H54 (cell line): Measurements from ENCODE around the gene AMDHD2.

ENCODE experiments used
- DNase-seq: peaks from one replicate; pipeline ENCODE4 v3.0.0; 2011; ENCODE audit warnings: low spot score, mixed read lengths; ENCODE audit not compliant: insufficient read length
- FAIRE-seq: peaks from 3 replicates; lab custom pipeline; 2011; peaks lifted over from hg19 to GRCh38; lab: Jason Lieb, UNC
- POLR2A ChIP-seq: IDR thresholded peaks from 2 replicates; pipeline ENCODE4 v1.6.1; 2011; ENCODE audit warnings: low read depth, mild to moderate bottlenecking, low read length

AMDHD2 gene, protein sequence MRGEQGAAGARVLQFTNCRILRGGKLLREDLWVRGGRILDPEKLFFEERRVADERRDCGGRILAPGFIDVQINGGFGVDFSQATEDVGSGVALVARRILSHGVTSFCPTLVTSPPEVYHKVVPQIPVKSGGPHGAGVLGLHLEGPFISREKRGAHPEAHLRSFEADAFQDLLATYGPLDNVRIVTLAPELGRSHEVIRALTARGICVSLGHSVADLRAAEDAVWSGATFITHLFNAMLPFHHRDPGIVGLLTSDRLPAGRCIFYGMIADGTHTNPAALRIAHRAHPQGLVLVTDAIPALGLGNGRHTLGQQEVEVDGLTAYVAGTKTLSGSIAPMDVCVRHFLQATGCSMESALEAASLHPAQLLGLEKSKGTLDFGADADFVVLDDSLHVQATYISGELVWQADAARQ

DNA sequence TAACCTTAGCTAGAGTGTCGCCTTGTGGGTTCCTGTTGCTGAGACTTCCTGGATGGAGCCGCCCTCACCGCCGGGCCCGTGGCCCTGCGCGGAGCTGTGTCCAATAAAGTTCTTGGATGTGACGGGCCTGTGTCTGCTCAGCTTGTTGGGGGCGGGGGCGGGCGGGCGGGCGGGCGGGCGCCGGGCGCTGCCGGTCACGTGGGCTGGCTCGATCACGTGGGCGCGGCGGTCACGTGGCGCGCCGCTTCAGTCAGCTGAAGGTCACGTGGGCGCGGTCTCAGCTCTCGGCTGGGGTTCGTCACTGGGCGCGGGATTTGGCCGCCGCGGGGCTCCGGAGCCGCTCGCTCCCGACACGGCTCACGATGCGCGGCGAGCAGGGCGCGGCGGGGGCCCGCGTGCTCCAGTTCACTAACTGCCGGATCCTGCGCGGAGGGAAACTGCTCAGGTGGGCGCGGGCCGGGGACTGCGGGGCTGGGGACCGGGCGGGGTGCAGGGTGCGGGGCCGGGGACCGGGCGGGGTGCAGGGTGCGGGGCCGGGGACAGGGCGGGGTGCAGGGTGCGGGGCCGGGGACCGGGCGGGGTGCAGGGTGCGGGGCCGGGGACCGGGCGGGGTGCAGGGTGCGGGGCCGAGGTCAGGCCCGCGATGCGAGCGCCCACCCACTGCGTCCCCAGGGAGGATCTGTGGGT is at the start of gene AMDHD2:
Gene AMDHD2 (plus strand): TSS at position 275 of the 687 bp plus-strand sequence. CDS start 88 bp downstream, at position 363.
- DNase-seq (peak; percentile 96), FAIRE-seq (no peak)
- TF ChIP-seq POLR2A = peak; percentile 25; the same call in 1 of the 2 replicates

DNA sequence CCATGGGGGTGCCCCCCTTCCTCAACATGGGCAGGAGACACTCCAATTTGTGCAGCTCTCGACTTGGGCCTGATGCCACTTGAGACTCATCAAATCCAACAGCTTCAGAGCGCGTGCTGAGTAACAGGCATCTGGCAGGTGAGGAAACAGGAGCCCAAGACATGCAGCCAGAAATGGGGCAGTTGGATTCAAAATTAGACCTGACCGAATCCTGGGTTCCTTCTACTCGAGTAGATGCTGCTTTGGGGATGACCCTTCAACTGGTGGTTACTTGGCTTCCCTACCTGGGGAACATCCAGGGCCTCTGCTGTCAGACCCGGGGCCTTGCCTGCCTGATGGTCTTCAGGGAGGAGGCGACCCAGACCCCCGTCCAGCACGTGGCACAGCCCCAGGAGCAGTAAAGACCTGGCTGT is 49.6 kb upstream of the AMDHD2 start:
- no peak for TF ChIP-seq POLR2A
- FAIRE-seq (no peak), DNase-seq (no peak)

DNA sequence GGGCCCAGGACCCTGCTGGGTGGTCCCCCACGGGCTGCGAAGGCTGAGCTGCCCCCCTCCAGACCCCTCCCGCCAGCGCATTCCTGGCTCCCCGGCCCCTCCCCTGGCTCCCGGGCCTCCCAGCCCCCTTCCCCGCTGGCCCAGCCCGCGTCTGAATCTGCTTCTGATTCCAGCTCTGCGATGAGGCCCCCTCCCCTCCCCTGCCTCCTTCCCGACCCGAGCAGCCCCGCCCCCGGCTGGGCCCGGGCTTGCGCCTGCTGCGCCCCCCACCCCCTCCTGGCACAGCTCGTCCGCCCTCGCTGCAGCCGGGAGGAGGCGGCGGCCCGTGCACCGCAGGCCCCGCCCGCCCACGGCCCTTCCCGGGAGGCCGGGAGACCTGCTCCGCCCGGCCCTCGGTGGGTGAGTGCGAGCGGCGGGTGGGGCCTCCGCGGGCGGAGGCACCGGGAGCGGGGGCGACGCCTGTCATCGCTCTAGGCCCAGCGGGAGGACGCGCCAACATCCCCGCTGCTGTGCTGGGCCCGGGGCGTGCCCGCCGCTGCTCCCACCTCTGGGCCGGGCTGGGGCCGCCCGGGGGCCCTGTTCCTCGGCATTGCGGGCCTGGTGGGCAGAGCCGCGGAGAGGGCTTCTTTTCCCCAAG is 49.0 kb upstream of the AMDHD2 start, which contains the start of gene NTN3:
Gene NTN3 (plus strand): TSS at position 282 of the 637 bp plus-strand sequence. CDS start 405 bp downstream, outside the sequence.
- DNase-seq (no peak), FAIRE-seq (no peak)
- TF ChIP-seq POLR2A = no peak

DNA sequence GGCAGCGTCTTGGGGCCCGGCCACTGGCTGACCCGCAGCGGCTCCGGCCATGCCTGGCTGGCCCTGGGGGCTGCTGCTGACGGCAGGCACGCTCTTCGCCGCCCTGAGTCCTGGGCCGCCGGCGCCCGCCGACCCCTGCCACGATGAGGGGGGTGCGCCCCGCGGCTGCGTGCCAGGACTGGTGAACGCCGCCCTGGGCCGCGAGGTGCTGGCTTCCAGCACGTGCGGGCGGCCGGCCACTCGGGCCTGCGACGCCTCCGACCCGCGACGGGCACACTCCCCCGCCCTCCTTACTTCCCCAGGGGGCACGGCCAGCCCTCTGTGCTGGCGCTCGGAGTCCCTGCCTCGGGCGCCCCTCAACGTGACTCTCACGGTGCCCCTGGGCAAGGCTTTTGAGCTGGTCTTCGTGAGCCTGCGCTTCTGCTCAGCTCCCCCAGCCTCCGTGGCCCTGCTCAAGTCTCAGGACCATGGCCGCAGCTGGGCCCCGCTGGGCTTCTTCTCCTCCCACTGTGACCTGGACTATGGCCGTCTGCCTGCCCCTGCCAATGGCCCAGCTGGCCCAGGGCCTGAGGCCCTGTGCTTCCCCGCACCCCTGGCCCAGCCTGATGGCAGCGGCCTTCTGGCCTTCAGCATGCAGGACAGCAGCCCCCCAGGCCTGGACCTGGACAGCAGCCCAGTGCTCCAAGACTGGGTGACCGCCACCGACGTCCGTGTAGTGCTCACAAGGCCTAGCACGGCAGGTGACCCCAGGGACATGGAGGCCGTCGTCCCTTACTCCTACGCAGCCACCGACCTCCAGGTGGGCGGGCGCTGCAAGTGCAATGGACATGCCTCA is 48.3 kb upstream of the AMDHD2 start:
- DNase-seq = no peak
- no peak for FAIRE-seq
- TF ChIP-seq POLR2A = no peak

DNA sequence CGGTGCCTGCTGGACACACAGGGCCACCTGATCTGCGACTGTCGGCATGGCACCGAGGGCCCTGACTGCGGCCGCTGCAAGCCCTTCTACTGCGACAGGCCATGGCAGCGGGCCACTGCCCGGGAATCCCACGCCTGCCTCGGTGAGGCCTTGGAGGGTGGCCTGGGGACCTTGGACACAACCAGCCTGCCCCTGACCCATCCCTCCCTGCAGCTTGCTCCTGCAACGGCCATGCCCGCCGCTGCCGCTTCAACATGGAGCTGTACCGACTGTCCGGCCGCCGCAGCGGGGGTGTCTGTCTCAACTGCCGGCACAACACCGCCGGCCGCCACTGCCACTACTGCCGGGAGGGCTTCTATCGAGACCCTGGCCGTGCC is 47.7 kb upstream of the AMDHD2 start:
- no peak for FAIRE-seq
- DNase-seq = no peak
- TF ChIP-seq POLR2A = no peak

DNA sequence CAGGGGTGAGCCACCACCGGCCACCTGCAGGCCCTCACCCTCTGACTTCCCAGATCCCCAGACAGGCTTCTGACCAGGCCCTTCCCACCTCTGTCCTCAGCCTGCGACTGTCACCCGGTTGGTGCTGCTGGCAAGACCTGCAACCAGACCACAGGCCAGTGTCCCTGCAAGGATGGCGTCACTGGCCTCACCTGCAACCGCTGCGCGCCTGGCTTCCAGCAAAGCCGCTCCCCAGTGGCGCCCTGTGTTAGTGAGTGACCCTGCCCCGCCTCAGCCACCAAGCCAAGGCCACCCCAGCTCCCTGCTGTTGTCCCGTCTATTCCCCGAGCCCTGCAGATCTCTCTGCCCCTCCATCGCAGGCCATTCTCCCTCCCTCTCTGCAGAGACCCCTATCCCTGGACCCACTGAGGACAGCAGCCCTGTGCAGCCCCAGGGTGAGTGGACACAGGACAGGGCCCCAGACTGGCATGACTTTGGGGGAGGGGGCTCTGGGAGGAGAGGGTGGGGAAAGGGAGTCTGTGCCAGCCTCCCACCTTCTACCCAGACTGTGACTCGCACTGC is 47.2 kb upstream of the AMDHD2 start:
- TF ChIP-seq POLR2A = no peak
- no peak for FAIRE-seq
- no peak for DNase-seq

DNA sequence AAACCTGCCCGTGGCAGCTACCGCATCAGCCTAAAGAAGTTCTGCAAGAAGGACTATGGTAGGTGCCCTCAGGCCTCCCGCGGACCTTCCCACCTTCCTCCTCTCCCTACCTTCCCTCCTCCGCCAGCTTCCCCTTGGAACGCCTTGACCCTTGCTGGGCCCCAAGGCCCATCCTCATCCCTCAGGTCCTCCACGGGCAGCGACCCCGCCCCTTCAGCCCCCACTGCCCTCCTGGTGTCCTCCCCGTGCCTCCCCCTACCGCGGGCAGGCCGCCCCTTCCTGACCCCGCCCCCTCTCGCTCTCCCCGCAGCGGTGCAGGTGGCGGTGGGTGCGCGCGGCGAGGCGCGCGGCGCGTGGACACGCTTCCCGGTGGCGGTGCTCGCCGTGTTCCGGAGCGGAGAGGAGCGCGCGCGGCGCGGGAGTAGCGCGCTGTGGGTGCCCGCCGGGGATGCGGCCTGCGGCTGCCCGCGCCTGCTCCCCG is 46.7 kb upstream of the AMDHD2 start:
- FAIRE-seq = no peak
- no peak for DNase-seq
- TF ChIP-seq POLR2A = 0 out of 2 replicates have a peak, but pooled peaks have one; percentile 16

DNA sequence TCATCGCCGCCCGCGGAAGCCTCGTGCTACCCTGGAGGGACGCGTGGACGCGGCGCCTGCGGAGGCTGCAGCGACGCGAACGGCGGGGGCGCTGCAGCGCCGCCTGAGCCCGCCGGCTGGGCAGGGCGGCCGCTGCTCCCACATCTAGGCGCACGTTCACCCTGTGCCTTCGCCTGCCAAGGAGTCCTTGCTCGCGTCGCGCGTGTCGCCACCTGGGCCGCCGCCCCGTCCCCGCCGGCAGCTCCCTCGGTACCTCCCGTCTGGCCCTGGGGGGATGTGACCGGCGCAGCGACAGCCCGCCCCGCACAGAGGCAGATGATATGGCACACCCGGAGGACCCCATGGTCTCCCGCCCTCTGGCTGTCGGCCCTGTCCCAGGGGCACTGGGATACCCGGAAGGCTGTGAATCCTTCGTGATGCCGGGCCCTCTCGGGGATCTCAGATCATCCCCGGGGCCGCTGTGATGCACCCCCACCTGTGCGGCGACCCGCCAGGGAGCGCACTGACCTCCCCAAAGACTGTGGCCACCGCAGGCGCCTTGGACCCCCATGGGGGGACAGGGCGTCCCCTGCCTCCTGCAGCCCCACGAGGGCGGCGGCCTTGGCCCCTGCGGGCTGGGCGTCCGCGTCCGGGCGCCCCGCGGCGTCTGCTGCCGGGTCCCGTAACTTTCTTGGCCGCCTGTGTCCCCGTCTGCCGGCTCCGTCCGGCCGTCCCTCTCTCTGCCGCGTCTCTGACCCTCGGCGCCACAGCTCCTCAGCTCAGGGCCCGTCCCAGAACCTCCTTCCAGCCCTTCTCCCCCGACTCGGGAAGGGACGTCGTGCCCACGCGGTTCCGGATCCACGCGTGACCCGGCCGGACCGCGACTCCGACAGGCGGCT is 45.9 kb upstream of the AMDHD2 start:
- TF ChIP-seq POLR2A = peak; percentile 40
- DNase-seq = peak; percentile 81
- FAIRE-seq = no peak

DNA sequence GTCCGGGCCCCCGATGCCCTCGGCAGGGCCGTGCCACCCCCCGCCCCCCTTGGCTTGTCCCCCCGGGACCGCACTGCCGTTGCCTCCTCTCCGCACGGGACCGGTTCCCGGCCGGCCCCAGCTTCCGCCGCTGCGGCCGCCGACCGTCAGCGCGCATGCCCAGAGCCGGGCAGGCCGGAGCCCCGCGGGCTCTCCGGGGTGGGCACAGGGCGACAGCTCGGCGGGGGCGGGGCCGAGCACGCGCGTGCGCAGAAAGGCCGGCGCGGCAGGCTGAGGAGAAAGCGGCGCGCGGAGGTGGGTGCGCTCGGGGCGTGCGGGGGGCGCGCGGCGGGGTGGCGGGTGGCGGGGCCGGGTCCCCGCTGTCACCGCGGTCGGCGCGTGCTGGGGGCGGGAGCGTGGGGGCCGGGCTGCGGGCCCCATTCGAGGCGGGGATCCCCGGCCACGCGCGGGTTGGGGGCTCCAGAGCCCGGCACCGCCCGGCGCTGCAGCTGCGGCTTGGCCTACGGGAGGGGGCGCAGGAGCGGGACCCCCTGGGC is 45.2 kb upstream of the AMDHD2 start, which contains the start of gene TBC1D24:
Gene TBC1D24 (plus strand): TSS at position 251 of the 536 bp plus-strand sequence. CDS start 21,022 bp downstream, outside the sequence.
- FAIRE-seq (no peak), DNase-seq (peak; percentile 100)
- peak; percentile 92 for TF ChIP-seq POLR2A

DNA sequence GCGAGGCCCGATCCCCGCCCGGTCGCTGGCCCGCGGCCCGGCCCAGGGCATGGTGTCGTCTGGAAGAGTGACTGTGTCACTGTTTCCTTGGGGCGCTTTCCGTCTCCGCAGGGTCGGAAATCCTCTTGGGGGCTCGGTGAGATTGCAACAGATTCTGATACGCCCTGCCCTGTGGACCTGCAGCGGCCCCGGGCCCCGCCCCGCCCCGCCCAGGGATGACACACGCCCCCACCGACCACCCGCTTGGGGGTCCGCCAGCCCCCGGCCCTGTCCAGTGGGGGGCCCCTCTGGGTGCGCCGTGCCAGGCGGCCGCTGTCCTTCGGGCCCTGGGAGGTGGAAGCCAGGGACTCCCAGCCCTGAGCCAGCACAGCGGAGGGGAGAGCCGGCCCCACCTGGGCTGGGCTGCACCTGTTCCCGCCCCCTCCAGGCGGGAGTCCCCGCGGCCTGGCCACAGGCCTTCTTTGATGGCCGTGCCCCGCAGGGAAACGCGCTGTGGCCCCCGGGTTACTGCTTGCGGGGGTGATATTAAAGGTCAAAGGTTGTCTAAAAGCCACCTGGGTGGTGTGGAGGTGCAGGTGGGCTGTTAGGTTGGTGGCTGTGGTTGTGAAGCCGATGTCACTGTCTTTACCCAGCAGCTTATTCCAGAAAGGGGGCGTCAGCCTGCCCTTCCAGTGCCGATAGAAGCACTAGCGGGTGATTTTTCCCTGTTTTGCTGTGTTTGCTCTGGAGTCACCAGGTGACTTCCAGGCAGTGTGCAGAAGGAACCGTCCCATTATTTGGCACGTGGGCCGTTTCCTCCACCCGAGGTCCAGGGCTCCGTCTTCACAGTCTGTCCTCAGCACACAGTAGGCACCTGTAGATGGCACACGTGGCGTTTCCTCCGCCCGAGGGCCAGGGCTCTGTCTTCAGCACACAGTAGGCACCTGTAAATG is 44.5 kb upstream of the AMDHD2 start:
- no peak for DNase-seq
- FAIRE-seq = no peak
- TF ChIP-seq POLR2A = no peak

DNA sequence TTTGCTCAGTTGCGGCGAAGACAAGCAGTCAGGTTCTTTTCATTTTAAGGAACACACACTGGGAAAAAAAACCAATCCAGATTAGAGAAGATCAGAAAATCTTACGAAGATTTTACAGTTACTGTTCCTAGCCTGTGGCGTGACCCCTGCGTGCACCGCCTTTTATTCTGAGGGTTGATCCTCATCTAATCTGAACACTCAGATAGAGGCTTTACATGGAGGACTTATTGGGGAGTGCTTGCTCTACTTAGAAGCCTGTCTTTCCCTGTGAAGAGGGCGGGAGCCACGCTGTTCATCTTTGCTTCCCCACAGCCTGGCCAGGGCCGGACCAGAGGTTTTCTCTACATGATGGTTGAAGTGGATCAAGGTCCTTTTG is 43.8 kb upstream of the AMDHD2 start:
- no peak for FAIRE-seq
- DNase-seq = no peak
- no peak for TF ChIP-seq POLR2A
